ENCODE measurements around the gene OPTC. TPM values are rescaled to one million over a fixed set of nuclear protein-coding genes. Genes with fewer than 3 reads are reported as not detected.

OPTC gene
- total and polyA plus RNA-seq, 9 donors = 0.08 TPM; not detected in 8

DNA sequence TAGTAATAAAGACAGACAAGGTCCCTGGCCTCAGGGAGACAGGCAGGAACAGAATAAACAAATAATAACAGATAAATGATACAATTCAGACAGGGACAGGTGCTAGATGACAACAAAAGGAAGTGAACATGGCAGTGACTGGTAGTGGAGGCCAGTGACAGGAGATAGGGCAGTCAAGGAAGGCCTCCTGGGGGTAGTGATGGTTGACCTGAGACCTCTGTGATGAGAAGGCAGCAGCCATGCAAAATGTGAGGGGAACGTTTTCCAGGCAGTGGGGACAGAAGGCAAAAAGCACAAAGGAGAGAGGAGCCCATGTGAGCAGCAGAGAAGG lies 18.5 kb downstream of the OPTC start:
- intact Hi-C loops (cut with DNase I) = no loop called here
- no peak for DNase-seq
- H3K36me3 ChIP-seq = no peaks in the 10 kb centered on the region
- H3K27ac ChIP-seq = no peak overlapping the region
- H3K4me3 ChIP-seq = no peak overlapping the region
- TF ChIP-seq CTCF (IDR thresholded peaks at IDR 0.05) (no peak), POLR2A (IDR thresholded peaks at IDR 0.05) (no peak), EP300 (IDR thresholded peaks at IDR 0.05) (no peak)
- H3K27me3 ChIP-seq = no peaks in the 10 kb centered on the region
- WGBS, 3 donors = 62 to 71% (median 69%) methylated on average over 1 of the region's 1 CpG
- H3K9me3 ChIP-seq = no peaks in the 10 kb centered on the region
- peaks cover 7% of the 10 kb centered on the region for H3K4me1 ChIP-seq (ENCODE audit: insufficient read depth)

- H3K27me3 ChIP-seq = no peaks in the 10 kb centered on the region
- peak in 2 of 5 donors; percentile 35 to 48 for DNase-seq
- intact Hi-C loops (cut with DNase I) = no loop called here
- no peak overlapping the region for H3K4me3 ChIP-seq
- no peaks in the 10 kb centered on the region for H3K36me3 ChIP-seq
- no peak overlapping the region for H3K27ac ChIP-seq
- TF ChIP-seq CTCF (IDR thresholded peaks at IDR 0.05) (no peak), POLR2A (IDR thresholded peaks at IDR 0.05) (no peak), EP300 (IDR thresholded peaks at IDR 0.05) (no peak)
- WGBS, 3 donors = 35 to 52% (median 49%) methylated on average over 10 of the region's 10 CpGs
- no peaks in the 10 kb centered on the region for H3K9me3 ChIP-seq
- peaks cover 6% of the 10 kb centered on the region for H3K4me1 ChIP-seq (ENCODE audit: insufficient read depth)
Observed at GRCh38 chr1:203512848-203513584, 19.1 kb downstream of the OPTC start.

DNA sequence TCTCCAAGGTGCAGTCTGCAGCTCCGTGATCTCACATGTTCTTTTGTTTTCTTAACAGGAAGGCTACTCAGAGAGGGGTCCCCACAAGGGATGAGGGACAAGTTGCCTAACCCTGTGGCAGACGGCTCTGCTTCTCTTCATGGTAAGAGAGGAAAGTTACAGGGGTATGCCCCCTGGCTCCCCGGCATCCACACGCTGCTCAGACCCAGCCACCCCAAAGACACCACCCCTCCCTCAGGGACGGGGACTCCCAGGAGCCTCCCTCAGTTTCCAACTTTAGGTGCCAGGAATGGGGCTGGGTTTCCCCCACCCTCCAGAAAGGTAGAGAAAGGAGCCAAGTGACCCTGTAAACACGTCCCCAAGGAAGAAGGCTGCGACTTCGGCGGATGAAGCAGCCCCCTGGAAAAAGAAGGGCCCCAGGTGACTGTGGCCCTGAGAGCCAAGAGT lies 19.7 kb downstream of the OPTC start:
- no peaks in the 10 kb centered on the region for H3K27me3 ChIP-seq
- TF ChIP-seq CTCF (IDR thresholded peaks at IDR 0.05) = no peak
- TF ChIP-seq POLR2A (IDR thresholded peaks at IDR 0.05) = no peak
- TF ChIP-seq EP300 (IDR thresholded peaks at IDR 0.05) = no peak
- peaks cover 1% of the 10 kb centered on the region for H3K4me1 ChIP-seq (ENCODE audit: insufficient read depth)
- DNase-seq = no peak
- no peaks in the 10 kb centered on the region for H3K36me3 ChIP-seq
- H3K27ac ChIP-seq = no peak overlapping the region
- no peaks in the 10 kb centered on the region for H3K9me3 ChIP-seq
- 82 to 83% (median 82%) methylated on average over 9 of the region's 9 CpGs for WGBS, 3 donors
- H3K4me3 ChIP-seq = no peak overlapping the region
- intact Hi-C loops (cut with DNase I) = no loop called here

GRCh38 chr1:203516184-203516583 lies 22.2 kb downstream of the OPTC start:
- no peak for DNase-seq
- Histone ChIP-seq H3K27me3 (no peaks in the 10 kb centered on the region), H3K36me3 (no peaks in the 10 kb centered on the region), H3K4me1 (ENCODE audit: insufficient read depth) (no peaks in the 10 kb centered on the region), H3K9me3 (no peaks in the 10 kb centered on the region), H3K27ac (no peak overlapping the region), H3K4me3 (no peak overlapping the region)
- no peak for TF ChIP-seq CTCF (IDR thresholded peaks at IDR 0.05)
- no peak for TF ChIP-seq POLR2A (IDR thresholded peaks at IDR 0.05)
- TF ChIP-seq EP300 (IDR thresholded peaks at IDR 0.05) = no peak
- intact Hi-C loops (cut with DNase I) = no loop called here
- WGBS, 3 donors = 91 to 97% (median 97%) methylated on average over 9 of the region's 9 CpGs

Measured in ovary (tissue), 9 donors.